GM21526 (cell line): ENCODE results near the gene FH.

Experiments used
- ATAC-seq: cut with Tn5 transposase; IDR thresholded peaks from one replicate; pipeline ENCODE4 v1.9.1; 2021; ENCODE audit warnings: moderate library complexity; ENCODE audit not compliant: unreplicated experiment, low FRiP score

Gene FH

DNA sequence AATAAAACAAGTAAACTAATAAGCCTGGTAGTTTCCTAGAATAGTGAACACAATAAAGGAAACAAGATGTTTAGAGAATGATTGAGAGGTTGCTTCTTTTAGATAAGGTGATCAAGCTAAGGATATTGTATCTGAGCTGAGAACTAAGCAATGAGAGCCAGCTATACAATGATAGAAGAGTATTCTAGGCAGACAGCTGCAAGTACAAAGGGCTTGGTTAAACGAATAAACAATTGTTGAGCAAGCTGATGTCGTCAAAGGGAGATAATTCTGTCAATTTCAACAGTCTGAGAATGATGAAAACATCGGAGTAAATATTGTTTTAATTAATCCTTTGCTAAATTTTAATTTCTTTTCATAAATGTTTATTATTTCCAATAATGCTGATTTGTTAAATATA, 5.5 kb upstream of the FH start:
- no peak for ATAC-seq

DNA sequence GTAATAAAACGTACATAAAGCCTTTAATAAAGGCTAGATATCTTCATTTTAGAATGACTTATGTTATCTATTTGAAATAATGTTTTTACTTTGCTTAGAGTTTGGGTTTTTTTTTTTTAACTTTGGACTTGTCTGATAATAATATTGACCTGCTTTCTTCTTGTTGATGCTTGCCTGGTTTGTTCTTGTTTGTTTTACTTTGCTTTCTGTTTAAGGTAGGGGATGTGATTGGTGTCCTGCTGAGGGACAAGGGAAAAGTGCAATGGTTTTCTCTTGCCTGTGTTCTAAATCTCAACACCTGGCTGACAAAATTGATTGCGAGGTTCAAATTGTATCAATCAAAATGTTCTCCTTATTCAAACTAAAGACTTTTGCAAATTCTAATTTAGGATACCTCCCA, 2.2 kb upstream of the FH start:
- no peak for ATAC-seq

DNA sequence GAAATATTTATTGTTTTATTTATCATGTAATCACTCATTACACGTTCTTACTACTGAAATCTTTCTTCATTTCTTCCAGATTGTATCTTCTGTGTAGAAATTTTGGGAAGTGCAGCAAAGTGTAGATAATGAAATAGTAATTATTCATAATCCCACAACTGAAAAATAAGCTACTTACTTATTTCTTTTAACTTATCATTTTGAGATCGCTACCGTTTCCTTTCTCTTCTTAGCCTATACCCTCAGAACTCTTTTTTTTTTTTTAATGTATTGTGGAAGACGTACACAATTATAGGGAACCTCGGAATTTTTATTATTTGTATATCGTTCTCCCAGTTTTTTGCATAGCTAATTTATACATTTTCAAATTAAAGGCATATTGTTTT, 518 bp upstream of the FH start:
- ATAC-seq: no peak

DNA sequence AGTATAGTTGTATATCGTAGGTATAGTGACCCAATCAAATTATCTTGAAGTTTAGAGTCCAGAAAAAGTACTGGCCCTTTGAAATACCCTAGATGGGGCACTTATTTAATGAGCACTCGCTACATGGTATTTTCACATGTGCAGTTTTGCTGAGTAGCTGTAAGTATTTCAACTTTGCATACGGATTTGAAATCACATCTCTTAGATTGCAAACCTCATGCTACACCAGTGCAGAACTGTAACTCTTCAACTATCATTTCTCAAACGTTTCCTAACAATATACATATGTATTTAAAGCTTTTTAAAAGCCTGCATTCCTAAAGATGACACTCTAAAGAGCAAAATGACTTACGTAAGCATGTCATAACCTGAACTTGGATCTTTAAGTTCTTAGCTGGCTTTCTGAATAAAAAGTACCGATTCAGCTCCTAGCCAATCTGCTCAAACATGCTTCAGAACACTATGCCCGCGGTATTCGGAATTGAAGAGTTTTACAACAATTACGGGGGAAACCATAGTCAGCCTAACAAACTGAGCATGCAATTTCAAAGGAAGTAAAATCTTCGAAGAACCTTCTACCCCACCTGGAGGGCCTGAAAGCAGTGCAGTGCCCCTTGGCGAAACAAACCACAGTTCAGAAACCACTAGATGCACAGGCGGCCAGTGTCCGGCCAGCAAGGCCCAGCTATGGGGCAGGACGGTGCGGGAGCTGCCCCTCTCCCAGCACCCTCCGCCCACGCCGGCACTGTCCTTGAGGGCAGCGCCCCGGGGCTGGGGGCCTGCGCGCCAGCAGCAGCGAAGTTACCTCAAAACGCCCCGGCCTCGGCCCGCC, 863 bp downstream of the FH start:
- peak; percentile 38 for ATAC-seq

DNA sequence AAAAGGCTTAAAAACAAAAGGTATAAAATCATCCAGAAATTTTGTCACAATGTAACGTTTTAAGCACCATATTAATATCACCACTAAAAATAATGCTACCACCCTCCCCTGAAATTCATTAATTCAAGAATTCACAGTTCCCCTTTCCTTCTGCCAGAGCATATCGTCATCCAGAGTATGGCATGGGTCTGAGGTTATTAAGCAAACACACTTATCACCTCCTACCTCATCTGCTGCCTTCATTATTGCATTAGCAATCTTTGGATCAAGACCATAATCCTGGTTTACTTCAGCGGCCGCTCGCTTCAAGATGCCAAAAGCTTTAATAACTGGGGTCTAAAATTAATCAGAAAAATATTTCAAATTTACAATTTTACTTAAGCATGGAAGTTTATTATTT, 6.2 kb downstream of the FH start:
- ATAC-seq: no peak

DNA sequence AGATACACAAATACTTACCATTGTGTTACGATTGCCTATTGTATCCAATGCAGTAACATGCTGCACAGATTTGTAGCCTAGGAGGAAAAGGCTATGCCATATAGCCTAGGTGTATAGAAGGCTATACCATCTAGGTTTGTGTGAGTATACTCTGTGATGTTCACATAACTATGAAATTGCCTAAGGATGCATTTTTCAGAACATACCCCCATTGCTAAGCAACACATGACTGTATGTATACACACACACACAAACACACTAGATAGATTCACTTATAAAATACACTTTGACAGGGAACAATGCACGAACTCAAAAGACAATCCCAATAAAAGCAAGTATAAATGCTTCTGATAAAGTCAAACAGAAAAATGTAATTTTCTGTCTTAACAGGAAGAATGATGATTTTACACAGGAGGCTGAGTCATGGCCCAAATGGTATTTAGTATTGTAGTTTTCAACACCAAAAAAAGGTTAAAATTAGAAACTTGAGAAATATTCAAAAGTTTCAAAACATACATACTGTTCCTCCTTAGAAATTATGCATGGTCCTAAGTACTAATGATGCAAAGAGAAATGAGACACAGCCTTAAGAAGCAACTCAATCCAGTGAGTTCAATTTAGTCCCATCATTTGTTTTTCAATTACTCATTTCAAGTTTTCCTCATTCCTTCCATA, 12.2 kb downstream of the FH start:
- no peak for ATAC-seq

DNA sequence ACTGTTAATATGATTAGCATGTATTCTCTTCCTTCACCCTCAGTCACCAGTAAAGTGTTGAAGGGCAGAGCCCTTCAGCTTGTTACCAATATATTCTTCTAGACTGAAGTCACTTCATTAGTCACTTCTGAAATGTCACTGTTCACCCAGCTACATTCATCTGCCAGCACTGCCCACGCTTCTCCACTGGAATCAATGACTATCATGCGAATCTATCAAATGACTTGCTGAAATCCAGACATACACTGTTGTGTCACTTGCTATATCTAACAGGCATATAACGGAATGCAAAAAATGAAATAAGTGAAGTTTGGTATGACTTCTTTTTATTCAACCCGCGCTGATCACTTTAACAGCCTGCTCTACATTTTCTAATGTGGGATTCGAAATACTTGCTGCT, 16.1 kb downstream of the FH start:
- no peak for ATAC-seq

DNA sequence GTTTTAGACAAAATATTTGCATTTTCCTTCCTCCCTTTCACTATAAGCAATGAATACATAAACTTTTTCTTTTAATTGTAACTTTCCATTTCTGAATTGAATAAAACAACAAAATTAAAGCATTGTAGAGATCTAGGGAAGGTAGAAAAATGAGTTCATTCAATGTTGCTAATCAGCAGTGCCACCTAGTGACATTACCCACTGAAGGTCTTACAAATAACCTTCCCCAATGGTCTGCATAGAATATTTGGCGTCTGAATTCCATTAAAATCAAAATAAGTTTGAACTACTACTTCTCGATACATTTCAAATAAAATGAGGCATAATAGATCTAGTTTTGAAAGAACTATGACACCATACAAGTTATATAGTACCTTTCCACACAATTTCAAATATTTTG, 19.6 kb downstream of the FH start:
- no peak for ATAC-seq

DNA sequence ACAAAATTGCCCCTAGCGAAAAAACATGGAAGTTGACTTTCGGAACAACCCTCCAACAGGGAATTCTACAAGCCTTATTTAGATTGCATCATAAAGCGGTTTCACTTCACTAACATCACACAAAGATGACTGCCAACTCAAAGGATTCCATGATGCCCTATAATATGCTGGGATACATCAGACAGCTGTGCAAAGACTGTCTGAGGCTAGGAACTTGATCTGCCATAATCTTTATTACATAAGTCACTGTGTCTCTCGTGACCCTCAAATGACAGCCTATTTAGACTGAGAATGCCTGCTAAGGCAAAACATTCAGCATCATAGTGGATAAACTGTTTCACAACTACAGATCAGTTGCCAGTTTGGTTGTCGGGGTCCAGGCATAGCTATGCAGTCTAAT, 23.8 kb downstream of the FH start:
- ATAC-seq: no peak

DNA sequence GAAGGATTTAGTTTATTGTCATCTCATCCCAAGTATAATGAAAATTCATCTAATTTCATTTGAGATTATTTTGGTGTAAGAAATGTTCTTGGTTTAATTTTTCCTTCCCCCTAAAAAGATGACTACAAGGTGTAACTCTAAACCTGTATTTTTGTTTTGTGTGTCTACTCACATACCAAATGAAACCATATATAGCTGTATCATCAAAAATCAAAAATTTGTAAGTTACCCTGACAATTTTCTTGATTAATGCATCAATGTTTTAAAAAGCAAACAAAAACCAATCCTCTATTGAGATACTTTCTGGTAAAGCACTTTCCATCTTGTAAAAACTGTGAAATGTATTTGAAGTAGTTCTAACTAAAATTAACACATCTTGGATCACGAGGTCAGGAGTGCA, 30.8 kb downstream of the FH start:
- no peak for ATAC-seq

DNA sequence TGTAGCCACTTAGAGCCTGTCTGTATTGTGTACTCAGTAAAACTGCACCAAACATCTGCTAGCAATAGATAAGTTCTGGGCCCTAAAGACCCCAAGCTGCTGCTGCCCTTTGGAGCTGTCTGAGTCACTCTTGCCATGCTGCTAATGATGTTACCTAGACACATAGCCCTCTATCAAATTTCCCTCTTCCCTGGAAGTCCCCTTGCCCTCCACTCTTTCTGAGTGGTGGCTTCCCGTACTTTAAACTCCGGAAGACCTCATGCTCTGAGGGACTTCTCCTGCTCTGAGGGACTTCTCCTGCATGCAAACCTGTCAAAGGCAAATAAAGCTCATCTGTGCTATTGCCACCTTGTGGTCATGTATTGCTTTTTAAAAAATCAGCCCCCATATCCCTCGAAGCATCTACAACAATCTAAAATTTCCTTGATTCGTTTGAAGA, 34.0 kb downstream of the FH start:
- ATAC-seq: peak; percentile 65

DNA sequence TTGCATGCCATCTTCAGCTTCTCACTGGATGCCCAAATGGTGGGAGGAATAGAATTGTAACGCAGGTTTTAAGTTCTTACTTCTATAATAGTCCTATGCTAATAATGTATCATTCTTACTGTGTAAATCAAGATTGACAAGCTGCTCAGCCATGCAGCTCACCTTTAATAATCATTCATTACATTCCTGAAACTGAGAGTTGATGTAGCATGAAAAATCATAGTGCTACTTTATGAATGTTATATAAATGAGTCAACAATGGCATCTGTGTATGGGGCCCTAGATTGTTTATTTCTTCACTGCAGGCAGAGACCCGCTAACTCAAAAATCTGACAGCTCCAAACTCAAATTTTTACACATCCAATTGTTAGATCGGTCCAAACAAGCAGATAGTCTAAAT, 34.4 kb downstream of the FH start:
- peak; percentile 79 for ATAC-seq

DNA sequence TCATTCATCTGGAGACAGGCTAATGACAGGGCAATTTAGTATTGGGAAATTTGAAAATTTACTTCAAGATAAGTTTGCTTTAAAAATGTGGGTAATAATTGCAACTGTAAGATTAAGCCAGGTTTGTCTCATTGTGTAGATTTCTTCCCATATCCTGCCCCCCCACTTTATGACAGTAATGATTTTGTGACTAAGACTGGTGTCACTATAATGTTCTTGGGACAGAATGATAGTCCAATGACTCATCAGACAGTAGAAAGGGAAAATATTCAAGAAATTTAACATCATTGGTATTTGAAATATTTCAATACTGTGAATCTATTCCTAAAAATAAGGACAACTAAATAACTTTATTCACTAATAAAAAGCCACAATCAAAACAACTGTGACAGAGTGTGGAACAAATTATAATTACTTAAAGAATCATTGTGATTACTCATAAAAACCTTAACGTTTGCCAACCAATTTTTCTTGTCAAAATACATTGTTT, 36.7 kb downstream of the FH start:
- ATAC-seq: no peak

DNA sequence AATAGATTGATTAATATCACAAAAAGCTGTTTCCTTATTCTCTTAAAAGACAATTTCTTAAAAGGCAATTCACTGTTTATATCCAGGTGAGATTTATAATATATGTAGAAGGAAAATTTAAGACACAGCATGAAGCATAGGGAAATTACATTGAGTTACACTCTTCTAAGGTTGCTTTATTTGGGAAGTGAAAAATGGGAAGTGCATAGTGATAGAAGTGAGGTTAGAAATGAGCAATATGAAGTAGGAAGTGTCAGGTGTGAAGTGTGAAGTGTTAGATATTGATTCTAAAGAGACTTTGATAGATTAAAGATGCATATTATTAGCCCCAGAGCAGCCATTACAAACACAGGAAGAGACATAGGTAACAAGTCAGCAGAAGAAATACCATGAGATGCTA, 40.3 kb downstream of the FH start:
- no peak for ATAC-seq

DNA sequence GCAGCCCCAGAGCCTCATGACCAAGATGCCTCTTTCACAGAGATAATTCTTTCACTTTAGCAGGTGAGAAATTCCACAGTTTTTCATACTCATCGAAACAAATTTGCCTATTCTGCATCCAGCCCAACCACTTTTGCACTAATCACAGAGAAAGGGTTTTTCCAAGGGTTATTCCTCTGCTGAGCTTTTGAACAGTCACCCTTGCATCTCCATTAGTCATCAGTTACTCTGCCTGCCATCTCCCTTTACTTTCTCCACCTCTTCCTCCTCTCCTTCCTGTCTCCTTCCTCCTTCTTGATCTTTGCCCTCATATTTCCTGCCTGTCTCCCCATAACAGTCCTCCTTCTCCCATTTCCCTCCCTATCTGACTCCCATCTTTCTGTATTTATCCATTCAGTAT, 43.9 kb downstream of the FH start:
- no peak for ATAC-seq

DNA sequence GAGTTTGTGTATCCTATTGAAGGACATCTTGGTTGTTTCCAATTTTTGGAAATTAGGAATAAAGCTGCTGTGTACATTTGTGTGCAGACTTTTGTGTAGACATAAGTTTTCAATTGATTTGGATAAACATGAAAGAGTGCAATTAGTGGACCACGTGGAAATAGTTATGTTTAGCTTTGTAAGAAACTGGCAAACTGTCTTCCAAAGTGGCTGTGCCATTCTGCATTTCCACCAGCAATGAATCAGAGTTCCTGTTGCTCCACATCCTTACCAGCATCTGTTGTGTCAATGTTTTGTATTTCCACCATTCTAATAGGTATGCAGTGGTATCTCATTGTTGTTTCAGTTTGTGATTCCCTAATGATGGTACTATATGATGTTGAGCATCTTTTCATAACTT, 46.5 kb downstream of the FH start:
- no peak for ATAC-seq

DNA sequence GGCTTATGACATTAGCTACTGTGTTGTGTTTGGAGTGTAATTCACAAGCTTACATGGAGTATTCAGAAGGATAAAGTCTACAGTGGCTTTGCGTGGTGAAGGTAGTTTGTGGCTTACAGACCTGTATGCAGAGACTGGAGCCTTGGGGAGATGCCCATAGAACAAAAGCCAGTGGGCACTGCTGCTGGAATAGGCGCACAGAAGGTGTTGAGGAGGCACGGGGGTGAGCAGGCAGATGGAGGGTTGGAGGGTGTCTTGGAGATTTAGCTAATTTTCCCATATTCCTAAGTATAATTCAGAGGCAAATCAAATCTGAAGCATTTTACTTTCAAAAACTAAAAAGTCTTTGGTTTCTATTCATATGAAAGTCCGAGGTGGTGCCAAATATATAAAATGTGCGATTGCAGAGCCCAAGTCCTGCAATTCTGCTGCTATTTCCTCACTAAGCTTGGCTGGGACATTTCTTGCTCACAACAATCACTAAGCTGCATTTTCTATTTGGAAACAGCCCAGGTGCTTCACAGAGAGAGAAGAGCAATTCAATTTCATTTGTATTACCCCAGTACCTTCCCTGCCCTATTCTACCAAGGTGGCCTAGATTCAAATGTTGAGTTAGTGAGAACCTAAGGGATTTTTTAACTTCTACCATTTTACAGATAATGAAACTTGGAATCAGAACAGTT, 48.5 kb downstream of the FH start:
- ATAC-seq: no peak

DNA sequence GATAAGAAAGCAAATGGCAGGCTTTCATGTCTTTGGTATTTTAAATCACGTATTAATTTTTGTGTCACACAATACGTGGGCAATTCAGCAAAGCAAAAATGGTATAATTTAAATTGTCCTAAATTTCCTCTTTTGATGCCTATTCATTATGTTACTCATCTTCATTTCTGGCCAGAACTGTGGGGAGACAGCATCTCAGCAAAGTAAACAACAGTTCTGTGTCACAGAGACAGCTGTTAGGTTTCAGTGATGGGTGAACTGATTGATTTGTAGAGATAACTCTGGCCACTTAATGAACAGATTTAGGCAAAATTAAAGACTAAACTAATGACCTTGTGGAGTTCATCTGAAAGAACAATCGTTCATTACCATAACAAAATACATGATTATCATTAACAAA, 49.2 kb downstream of the FH start:
- ATAC-seq: no peak

DNA sequence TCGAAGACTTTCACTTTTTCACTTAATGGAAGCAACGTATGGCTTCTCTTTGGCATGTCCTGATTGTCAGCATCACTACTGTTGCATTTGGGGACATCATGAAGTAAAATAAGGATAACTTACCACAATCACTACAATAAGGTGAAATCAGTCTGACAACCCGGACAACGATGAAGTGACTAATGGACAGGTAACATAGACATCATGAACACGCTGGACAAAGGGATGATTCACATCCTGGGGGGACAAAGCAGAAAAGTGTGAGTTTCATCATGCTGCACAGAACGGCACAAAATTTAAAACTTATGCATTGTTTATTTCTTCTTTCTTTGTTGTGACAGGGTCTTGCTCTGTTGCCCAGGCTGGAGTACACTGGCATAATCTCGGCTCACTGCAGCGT, 53.9 kb downstream of the FH start:
- ATAC-seq: no peak

DNA sequence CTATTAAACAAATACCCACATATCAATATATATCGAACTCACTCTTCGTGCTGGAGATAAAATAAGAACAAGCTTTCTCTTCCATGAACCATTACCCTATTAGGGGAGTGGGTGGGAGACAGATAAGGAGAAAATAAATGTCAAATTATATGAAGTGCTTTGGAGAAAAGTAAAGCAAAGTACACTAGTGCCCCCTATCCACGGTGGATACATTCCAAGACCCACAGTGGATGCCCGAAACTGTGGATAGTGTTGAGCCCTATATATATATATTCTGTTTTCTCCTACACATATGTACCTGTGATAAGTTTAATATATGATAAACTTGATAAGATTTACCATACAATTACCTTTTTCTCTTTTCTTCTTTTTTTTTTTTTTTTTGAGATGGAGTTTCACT, 54.6 kb downstream of the FH start:
- ATAC-seq: no peak

DNA sequence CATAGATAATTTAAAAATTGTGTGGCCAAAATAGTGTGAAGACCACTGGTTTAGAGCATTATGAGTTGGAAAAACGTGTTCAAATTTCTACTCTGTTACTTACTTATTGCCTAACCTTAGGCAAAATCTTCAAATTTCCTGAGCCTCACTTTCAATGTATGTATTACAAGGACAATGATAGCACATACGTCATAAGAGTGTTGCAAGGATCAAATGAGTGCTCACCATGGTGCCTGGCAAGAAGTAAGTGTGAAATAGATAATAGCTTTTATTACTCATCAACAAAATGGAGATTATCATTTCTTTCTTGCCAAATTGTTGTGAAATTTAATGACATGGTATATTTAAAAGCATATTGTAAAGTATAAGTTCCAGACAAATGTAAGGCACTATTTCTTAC, 57.2 kb downstream of the FH start:
- ATAC-seq: no peak
